GM04504 (cell line): ENCODE measurements around the gene NAV1.
"Not testable (repeated sequence)": the region's sequence is repeated elsewhere in the genome, so short reads cannot be mapped to it uniquely, and the experiment has no call there.

Experiments used
- DNase-seq: peaks from one replicate; pipeline ENCODE4 v3.0.0-alpha.2; 2012; ENCODE audit warnings: low read depth

Gene NAV1

DNA sequence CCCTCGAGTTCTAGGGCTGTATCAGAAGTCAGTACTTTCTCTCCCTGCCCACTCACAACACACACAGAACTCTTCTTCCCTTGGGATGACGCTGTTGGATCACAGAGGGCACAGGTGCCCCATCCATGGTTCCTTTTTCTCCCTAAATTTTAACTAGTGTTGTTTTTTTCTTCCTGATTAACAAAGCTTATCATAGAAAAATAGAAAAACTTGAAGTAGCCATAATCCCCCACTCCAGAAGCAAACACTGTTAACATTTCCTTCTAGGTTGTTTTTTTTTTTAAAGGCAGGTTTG is 27.5 kb downstream of the NAV1 start:
- DNase-seq = no peak

DNA sequence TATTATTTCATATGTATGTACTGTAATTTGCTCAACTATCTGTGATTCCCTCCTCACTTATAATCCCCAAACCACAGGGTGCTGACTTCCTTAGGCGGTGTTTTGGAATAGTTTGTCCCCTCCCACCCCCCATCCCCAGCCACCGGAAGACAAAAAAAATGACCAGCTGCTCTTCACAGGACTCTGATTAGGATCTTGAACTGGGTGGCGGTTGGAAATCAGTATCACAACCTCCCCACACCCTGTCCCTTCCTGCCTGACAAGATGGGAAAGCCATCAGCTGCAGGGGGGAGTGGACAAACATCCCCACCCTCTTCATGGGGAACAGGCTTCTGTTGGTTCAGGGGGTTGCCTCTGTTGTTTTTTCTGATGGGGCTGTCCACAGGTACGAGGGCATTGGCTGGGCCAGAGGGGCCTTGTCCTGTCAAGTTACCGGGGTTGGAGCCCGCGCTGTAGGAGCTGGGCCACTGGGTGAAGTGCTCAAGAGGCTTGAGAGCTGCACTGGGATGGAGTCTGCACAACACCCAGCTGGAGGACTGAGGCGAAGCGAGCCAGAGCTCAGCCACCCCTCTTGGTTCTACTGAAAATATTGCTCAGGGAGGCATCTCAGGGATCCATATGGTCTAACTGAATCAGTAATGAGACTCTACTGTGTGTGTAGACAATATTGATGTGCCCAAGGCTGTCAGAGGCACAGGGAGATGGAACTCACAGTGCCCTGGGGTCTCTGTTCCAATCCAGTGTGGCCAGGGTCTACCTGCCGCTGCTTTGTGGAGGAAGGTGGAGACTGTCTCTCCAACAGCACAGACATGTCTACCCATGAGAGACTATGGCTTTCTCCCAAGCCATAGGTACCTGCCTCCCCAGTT is 28.2 kb downstream of the NAV1 start:
- no peak for DNase-seq

DNA sequence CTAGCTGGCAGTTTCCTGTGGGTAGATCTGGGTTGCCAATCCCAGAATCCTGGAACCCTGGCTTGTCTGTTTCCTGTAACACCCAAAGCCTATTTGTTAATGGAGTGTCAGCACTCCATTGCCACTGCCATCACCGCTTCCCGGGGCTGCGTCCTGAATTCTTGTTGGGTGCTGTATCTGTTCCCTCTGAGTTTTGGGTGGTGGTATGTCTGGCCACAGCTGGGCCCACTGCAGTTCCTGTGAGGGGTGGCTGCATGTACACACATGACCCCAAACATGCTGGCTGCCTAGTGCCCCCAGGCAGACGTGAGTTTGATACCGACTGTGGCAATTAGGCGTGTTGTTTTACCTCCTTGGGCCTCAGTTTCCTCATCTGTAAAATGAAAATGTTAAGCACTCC is 29.3 kb downstream of the NAV1 start:
- no peak for DNase-seq

DNA sequence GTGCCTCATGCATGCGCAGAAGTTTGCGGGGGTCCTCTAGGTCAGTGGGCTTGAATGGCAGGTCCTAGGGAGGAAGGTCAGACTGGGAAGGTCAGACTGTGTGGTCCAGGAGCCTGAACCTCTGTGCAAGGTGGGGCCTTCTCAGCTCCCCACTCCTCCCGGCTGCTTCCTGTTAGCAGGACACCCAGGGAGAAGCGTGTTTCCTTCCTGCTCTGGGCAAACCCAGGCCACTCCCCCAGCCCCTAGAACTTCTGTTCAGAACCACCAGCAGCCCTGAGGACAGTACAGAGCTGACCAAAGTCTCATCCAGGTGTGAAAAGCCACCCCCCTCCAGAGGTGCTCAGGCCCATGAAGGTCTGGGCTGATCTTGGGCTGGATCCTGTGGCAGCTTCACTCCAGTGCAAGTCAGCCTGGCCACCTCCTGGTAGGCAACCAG is 29.9 kb downstream of the NAV1 start:
- no peak for DNase-seq

DNA sequence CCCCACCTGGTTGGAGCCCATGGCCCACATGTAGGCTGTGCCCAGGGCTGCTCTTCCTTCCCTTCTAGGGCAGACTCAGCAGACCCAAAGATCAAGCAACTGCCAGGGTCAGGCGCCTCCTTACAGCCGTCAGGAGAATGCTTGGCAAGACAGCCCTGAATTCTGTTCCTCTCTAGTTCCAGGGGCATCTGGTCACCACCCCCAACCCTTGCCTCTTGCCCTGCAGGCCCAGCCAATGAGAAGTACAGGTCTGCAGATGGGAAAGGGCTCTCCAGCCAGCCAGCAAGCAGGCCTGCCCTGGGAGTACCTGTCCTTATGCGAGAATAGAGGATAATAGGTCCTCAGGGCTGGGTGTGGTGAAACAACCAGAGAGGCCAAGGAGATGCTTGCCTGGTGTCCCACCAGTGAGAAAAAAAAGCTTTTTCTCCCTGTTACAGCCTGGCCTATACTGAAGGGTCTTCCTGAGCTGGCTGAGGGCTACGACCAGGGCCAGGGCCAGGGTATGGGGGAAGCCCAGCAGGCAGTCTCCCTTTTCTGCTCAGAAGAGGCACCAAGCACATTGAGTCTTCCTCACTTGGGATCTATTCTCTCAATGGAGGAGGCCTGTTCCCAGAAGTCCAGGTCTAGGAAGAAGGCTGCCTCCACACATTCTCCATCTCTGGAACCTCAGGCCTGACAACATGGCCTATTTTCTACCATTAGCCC is 31.4 kb downstream of the NAV1 start:
- no peak for DNase-seq

DNA sequence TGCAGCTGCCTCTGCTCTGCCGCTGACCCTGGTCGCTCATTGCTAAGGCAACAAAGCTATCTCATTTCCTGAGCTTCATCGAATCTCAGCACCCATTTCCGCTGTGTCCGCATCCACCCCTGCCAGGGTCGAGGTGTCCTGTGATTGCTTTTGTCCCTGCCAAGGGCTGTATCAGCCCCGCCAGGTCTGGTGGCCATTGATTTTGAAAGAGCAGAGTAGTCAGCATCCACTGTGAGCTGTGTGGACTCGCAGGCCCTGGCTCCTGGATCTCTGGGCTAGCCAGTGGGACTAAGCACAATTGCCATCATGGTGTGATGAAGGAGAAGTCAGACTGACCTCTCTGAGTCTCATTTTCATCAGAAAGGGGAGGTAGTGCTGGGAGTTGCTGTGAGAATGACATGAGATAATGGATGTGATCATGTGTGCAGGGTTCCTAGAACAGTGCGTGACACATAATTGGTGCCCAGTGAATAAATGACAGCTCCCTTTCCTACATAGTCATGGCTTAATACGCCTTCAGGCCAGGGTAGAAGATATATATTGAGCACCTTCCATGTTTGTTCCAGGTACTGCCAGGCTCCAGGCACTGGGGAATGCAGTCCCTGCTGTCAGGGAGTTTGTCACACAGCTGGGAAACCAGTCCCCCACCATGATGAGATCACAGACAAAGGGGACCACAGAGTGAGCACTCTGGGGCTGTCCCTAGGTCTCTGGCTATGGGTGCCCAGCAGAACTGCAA is 32.1 kb downstream of the NAV1 start:
- no peak for DNase-seq

DNA sequence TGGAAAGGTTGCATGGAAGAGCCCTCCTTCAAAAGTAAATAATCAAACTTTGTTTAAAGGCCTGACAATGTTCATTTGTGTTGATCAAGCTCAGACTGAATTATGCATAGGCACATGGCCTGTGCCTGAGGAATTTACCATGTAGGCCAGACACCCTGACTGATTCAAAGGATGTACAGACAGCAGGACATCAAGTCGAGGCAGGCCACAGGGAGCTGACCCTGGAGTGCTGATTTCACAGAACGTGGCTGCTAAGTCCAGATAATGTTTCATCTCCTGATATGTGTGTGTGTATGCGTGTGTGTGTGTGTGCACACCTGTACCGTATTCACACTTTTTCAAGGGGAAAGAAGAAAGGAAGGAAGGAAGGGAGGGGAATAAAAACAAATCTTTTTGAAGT is 34.1 kb downstream of the NAV1 start:
- DNase-seq = no peak

DNA sequence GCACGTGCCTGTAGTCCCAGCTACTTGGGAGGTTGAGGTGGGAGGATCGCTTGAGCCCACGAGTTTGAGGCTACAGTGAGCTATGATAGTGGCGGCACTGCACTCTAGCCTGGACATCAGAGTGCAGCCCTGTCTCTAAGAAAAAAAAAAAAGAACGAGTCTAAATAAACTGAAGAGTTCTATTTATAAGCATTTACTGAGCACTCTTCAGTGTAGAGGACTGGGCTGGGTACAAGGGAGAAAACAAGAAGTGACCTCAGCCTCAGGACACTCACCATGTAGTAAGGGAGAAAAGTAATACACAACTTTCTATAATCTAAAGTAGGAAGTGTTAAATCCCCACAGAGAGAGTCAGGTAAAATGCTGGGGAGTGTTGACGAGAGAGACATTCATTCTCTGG is 35.0 kb downstream of the NAV1 start:
- DNase-seq = no peak

DNA sequence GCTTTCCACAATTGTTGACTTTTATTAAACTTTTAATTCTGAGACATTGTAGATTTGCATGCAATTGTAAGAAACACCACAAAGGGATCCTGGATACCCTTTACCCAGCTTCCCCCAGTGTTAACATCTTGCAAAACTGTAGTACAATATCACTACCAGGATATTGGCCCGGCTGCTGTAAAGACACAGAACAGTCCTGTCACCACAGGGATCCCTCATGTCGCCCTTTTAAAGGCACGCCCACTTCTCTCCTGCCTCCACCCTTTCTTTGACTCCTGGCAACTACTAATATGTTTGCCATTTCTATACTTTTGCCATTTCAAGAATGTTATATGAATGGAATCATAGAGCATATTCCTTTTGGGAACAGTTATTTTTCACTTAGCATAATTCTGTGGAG is 37.0 kb downstream of the NAV1 start:
- DNase-seq = no peak

DNA sequence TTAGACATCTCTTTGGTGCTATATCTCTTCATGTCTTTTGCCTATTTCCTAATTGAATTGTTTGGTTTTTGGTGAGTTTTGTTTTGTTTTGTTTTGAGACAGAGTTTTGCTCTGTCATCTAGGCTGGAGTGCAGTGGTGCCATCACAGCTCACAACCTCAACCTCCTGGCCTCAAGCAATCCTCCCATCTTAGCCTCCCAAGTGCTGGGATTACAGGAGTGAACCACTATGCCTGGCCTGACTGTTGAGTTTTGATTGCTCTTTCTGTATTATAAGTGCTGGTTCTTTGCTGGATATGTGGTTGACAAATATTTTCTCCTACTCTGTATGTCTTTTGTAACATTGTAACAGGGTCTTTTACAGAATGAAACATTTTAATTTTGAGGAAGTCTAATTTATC is 38.0 kb downstream of the NAV1 start:
- DNase-seq = no peak

DNA sequence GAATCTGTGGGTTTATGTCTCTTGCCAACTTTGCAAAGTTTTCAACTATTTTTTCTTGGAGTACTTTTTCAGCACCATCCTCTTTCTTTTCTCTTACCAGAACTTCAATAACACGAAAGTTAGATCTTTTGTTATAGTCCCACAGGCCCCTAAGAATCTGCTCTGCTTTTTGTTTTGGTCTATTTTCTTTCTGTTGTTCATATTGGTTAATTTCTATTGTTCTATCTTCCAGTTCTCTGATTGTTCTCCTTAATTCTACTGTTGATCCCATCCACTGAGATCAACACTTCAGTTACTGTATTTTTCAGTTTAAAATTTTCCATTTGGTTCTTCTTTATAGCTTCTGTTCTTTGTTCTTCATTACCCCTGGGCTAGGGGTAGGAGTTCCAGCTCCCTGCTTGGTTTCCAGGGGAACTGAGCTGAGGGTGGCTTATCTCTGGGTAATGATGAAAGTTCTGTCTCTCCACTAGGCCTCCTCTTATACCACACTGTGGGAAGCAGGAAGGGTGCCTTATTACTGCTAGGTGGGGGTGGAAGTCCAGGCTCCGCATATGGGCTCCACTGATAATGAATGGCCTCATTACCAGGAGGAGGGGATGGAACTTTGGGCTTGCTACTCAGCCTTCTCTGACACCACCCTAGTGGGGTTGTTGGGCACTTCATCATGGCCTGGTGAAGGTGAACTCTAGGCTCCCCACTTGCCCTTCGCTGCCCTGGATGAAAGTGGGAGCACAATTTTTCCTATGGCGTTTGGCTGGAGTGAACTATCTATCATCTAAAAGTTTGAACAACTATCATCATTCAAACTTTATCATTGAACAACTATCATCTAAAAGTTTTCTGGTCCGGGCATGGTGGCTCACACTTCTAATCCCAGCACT is 39.3 kb downstream of the NAV1 start:
- no peak for DNase-seq

DNA sequence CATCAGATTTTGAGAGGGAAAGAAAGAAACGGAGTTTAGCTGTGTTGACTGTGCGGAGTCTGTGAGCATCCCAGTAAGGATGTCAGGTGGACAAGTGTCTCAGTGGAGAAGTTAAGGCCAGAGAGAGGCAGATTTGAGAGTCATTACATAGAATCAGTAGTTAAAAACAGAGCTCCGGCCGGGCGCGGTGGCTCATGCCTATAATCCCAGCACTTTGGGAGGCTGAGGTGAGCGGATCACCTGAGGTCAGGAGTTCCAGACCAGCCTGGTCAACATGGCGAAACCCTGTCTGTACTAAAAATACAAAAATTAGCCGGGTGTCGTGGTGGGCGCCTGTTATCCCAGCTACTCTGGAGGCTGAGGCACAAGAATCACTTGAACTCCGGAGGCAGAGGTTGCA is 42.4 kb downstream of the NAV1 start:
- DNase-seq = not testable (repeated sequence)

DNA sequence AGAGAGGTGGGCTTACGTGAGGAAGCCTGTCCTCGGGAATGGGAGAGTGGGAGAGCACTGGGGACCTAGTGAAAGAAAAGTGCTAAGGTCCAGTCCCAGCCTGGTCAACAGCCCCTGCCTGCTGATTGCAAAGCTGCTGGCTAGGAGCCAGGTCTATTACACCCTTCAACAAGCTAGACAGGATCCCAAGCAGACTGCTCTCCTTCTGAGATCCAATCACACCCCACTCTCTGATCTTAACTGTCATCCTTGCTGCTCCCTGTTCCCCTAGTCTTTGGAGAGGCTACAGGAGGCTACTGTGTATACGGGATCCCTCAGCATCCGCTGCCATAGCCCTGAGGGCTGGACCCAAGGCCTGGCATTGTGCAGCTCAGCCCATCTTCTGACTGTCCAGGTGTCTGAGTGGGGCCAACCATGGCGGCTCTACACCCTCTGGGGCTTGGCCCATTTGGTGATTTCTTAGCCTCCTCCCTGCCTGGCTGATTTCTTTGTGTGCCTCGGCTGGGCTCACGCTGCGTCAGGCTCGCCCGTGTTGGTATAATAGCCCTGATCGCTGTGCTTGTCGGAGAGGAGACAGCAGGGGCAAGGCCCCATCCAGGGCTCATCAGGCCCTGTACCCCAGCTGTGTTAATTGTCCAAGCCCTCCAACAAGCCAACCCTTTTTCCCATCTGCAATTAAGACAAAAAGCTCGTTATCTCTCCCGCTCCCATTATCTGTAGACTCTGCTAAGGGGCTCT is 43.9 kb downstream of the NAV1 start:
- DNase-seq = no peak

DNA sequence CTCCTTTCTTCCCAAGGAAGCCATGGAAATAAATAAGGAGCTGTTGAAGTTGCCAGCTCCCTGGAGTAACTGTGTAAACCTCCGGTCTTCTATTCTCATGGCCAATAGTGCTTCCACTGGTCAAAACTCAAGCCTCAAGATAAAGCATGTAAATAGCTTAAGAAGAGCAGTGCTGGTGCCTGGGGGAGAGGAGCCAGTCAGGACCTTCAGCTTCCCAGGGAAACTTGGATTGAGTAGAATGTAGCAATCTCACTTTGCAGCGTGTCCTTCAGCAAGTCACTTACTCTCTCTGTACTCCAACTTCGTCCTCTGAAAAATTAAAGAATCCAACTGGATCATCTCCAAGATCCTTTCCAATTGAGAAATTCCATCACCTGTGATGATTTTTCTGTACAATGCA is 44.7 kb downstream of the NAV1 start:
- DNase-seq = no peak

DNA sequence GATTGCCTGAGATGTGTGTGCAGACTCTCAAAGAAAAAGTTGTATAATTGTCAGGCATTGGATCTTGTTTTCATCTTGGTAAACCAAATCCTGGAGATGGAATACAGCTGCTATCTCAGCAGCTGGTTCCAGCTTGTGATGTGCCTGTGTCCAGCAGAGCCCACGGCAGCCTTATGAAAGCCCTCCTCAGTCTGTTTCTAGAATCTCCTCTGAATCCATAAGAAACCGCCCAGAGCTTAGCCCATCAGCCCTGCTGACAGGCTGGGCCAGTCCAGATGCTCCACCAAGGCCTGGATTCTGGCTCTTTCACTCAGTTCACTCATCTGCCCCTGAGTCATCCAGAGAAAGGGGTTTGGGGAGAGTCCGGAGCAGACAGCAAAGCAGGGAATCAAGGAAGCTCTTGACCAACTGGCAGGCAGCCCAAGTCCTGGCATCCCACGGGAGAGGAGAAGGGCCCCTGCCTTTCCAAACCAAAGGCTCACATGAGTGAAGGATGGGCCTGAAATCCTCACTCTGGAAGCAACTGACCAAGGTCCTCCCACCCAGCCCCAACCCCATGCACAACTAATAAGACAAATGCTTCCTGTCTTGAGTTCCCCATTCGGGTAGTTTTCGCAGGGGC is 45.7 kb downstream of the NAV1 start:
- peak; percentile 81 for DNase-seq

DNA sequence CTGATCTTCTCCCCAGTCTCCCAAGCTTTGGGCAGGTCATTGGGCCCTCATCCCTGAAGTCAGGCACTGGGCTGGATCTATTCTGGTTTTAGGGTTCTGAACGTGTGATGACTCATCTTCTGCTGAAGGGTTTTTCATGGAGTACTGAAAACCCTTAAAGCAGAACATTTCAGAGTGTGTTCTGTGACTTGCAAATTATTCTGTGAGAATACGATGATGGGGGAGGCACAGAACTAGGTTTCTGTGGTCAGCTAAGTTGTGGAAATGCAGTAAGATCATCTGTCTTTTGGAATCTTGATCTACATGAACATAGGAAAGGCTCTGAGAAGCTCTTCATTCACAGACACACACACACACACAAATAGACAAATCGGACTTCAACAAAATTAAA is 46.2 kb downstream of the NAV1 start:
- DNase-seq = no peak

DNA sequence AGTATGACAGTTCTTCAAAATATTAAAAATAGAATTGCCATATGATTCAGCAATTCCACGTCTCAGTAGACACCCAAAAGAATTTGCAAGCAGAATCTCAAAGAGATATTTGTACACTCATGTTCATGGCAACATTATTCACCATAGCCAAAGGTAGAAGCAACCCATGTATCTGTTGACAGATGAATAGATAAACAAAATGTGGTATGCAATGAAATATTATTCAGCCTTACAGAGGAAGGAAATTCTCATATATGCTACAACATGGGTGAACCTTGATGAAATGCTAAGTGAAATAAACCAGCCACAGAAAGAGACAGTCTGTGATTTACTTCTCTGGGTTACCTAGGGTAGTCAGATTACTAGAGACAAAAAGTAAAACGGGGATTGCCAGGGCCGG is 47.0 kb downstream of the NAV1 start:
- DNase-seq = no peak

DNA sequence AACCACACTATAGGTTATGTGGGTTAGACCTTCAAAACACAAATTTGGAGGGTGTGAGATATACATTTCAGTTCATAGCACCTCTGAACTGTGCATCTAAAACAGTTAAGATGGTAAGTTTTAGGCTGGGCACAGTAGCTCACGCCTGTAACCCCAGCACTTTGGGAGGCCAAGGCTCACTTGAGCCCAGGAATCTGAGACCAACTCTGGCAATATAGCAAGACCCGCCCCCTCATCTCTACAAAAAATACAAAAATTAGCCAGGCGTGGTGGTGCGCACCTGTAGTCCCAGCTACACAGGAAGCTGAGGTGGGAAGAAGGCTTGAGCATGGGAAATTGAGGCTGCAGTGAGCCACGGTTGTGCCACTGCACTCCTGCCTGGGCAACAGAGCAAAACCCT is 47.9 kb downstream of the NAV1 start:
- DNase-seq = no peak

DNA sequence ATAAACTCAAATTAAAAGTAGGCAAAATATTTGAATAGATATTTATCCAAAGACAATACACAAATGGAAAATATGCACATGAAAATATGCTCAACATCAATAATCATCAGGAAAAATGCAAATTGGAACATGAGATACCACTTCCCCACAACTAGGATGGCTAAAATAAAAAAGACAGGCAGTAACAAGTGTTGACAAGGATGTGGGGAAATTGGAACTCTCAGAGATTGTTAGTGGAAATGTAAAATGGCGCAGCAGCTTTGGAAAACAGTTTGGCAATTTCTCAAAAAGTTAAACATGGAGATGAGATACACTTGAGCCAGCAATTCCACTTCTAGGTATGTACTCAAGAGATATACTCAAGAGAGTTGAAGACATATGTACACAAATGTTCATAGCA is 48.8 kb downstream of the NAV1 start:
- no peak for DNase-seq
